ENCODE results near the gene RIBC2.
A peak's percentile ranks its signal among the peaks of the same experiment; 100 is the strongest.
"Not testable (repeated sequence)": the region's sequence is repeated elsewhere in the genome, so short reads cannot be mapped to it uniquely, and the experiment has no call there.

Gene RIBC2

GRCh38 chr22:45445031-45445710, 31.7 kb downstream of the RIBC2 start:
- DNase-seq (ENCODE audit: extremely low spot score, insufficient read length, low read depth) (no peak), FAIRE-seq (no peak)

- no peak for FAIRE-seq
- DNase-seq (ENCODE audit: extremely low spot score, insufficient read length, low read depth): no peak
Measured at GRCh38 chr22:45446216-45446615, 32.7 kb downstream of the RIBC2 start.

DNA sequence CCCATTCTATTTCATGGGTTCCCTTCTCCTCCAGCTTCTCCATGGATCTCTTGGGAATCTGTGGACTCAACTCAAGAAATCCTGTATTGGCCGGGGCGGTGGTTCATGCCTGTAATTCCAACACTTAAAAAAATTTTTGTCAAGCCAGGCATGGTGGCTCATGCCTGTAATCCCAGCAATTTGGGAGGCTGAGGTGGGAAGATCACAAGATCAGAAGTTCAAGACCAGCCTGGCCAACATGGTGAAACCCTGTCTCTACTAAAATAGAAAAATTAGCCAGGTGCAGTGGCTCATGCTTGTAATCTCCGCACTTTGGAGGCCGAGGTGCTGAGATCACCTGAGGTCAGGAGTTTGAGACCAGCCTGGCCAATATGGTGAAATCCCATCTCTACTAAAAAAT, 34.1 kb downstream of the RIBC2 start:
- FAIRE-seq; DNase-seq (ENCODE audit: extremely low spot score, insufficient read length, low read depth): not testable (repeated sequence)

DNA sequence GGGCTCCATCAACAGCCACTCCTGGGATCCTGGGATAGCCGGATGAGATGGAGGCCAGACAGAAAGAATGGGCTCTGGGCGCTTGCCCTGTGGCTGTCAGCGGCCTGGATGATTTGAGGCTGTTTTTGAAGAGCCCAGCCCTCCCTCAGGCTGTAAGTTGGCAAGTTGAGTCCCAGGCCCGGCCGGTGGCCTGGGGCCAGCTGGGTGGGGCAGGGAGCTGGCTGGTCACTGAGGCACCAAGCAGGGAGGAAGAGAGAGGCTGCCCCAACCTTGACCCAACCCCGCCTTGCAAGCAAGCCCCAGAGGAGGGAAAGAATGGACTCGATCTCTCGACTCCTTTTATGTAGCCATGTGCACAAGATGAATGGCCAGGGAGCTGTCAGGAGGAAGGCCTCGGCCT, 34.9 kb downstream of the RIBC2 start:
- FAIRE-seq (no peak), DNase-seq (ENCODE audit: extremely low spot score, insufficient read length, low read depth) (no peak)

DNA sequence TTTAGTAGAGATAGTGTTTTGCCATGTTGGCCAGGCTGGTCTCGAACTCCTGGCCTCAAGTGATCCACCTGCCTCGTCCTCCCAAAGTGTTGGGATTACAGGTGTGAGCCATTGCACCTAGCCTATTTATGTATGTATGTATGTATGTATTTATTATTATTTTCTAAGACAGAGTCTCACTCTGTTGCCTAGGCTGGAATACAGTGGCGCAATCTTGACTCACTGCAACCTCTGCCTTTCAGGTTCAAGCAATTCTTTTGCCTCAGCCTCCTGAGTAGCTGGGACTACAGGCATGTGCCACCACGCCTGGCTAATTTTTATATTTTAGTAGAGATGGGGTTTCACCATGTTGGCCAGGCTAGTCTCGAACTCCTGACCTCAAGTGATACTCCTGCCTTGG, 35.9 kb downstream of the RIBC2 start:
- DNase-seq (ENCODE audit: extremely low spot score, insufficient read length, low read depth); FAIRE-seq: not testable (repeated sequence)

- DNase-seq (ENCODE audit: extremely low spot score, insufficient read length, low read depth) (no peak), FAIRE-seq (no peak)
Measured at GRCh38 chr22:45450101-45450785, 36.8 kb downstream of the RIBC2 start.

DNA sequence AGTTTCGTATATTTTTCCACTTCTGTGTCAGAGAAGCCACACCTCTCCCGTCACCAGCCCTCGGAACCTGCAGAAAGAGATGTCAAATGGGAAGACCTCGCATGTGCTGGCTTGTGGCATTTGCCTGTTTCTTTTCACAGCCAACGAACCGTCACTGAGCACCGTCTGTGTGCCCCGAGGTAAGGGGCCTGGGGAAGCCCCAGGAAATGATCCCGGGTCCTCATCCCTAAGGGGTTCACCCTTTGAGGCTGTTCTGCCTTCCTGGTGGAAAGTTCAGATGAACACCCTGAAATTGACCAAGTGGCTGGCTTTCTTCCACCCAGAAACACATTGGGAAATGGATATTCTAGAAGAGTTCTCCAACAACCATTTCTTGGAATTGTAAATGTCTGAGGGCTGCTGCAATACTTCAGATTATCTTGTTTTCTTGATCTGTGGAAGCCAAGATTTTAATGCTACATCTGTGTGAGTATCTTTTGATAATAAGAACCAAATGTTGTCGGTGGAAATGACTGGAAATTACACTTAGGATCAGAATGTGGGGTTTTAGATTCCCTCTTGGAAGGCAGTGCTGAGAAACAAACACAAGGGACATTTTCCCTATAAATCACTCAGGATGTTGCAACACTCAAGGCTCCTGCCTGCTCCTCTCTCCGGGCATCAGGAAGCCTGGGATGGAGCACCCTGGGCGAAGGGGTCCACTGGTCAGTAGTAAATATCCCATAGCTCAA, 37.6 kb downstream of the RIBC2 start:
- FAIRE-seq (no peak), DNase-seq (ENCODE audit: extremely low spot score, insufficient read length, low read depth) (no peak)

DNA sequence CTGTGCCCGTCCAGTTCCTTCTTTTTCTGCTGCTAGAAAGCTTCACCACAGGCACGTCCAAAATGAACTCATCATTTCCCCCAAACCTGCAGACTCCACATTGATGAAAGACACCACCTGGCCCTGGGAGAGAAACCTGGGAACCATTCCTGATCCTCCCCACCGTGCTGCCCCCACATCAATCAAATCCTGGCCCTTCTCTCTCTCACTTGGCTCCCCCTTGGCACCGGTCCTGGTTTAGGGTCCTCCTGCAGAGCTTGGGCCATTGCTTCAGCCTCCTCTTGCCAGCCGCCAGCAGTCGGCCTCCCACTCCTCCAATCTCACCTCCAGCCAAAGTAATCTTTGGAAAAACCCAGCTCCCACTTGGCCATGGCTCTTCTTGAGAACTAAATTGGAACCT, 38.5 kb downstream of the RIBC2 start:
- no peak for FAIRE-seq

GRCh38 chr22:45452565-45453379, 39.3 kb downstream of the RIBC2 start:
- DNase-seq (ENCODE audit: extremely low spot score, insufficient read length, low read depth): no peak
- no peak for FAIRE-seq

More for the DNA sequence above, 38.5 kb downstream of the RIBC2 start:
- no peak for DNase-seq (ENCODE audit: extremely low spot score, insufficient read length, low read depth)

- FAIRE-seq: no peak
- no peak for DNase-seq (ENCODE audit: extremely low spot score, insufficient read length, low read depth)
Measured at GRCh38 chr22:45453764-45454163, 40.3 kb downstream of the RIBC2 start.

- DNase-seq (ENCODE audit: extremely low spot score, insufficient read length, low read depth) (no peak), FAIRE-seq (no peak)
Measured at GRCh38 chr22:45454275-45454674, 40.8 kb downstream of the RIBC2 start.

GRCh38 chr22:45455212-45455611, 41.7 kb downstream of the RIBC2 start:
- no peak for DNase-seq (ENCODE audit: extremely low spot score, insufficient read length, low read depth)
- no peak for FAIRE-seq

DNA sequence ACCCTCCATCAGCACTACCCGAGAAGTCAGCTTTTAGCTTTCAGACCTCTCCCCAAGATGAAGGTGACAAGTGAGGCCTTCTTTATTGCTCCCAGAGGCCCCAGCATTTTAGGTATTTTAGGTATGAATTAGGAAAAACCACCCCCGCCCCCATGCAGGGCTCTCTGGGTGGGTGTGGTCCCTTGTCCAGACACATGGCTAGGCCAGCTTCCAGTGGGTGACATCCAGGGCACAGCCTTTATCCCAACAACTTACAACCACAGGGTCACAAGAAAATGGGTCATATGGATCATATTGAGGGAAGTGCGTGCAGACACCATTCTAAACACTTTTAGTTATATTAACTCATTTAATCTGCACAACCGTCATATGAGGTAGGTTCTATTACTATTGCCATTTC, 42.1 kb downstream of the RIBC2 start:
- DNase-seq (ENCODE audit: extremely low spot score, insufficient read length, low read depth) (no peak), FAIRE-seq (no peak)

- DNase-seq (ENCODE audit: extremely low spot score, insufficient read length, low read depth) (no peak), FAIRE-seq (no peak)
Measured at GRCh38 chr22:45456811-45457210, 43.3 kb downstream of the RIBC2 start.

DNA sequence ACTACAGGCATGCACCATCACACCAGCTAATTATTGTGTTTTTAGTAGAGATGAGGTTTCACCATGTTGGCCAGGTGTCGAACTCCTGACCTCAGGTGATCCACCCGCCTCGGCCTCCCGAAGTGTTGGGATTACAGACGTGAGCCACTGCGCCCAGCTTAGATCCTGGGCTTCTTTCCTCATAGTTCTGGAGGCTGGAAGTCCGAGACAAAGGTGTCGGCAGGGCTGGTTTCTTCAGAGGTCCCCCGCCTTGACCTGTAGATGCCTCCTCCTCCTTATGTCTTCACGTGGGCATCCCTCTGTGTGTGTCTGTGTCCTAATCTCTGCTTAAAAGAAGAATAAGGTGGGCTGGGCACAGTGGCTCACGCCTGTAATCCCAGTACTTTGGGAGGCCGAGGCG, 45.0 kb downstream of the RIBC2 start:
- no peak for FAIRE-seq

GRCh38 chr22:45459235-45459634, 45.7 kb downstream of the RIBC2 start:
- DNase-seq (ENCODE audit: extremely low spot score, insufficient read length, low read depth) (no peak), FAIRE-seq (no peak)

More for the DNA sequence above, 45.0 kb downstream of the RIBC2 start:
- no peak for DNase-seq (ENCODE audit: extremely low spot score, insufficient read length, low read depth)

GRCh38 chr22:45460288-45461109, 47.0 kb downstream of the RIBC2 start:
- DNase-seq (ENCODE audit: extremely low spot score, insufficient read length, low read depth): no peak

GRCh38 chr22:45462034-45462655, 48.7 kb downstream of the RIBC2 start:
- no peak for DNase-seq (ENCODE audit: extremely low spot score, insufficient read length, low read depth)
- FAIRE-seq: peak; percentile 15

More at GRCh38 chr22:45460288-45461109, 47.0 kb downstream of the RIBC2 start:
- FAIRE-seq: no peak

DNA sequence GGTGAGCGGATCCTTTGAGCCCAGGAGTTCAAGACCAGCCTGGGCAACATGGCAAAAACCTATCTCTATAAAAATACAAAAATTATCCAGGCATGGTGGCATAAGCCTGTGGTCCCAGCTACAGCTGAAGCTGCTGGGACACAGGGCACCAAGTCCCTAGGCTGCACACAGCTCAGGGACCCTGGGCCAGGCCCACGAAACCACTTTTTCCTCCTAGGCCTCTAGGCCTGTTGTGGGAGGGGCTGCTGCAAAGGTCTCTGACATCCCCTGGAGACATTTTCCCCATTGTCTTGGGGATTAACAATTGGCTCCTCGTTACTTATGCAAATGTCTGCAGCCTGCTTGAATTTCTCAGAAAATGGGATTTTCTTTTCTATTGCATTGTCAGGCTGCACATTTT, 50.2 kb downstream of the RIBC2 start:
- DNase-seq (ENCODE audit: extremely low spot score, insufficient read length, low read depth); FAIRE-seq: not testable (repeated sequence)

Data from GM18507 (cell line).